IPS-18a (cell line): ENCODE results near the gene GTF2IRD2.
A peak's percentile ranks its signal among the peaks of the same experiment; 100 is the strongest.
"Not testable (repeated sequence)": the region's sequence is repeated elsewhere in the genome, so short reads cannot be mapped to it uniquely, and the experiment has no call there.

Experiments used
- H3K27ac ChIP-seq: one replicate; pipeline ENCODE4 v1.5.1; 2013; ENCODE audit warnings: low read length
- H3K27me3 ChIP-seq: one replicate; pipeline ENCODE4 v1.6.1; 2013; ENCODE audit warnings: mild to moderate bottlenecking, low read length; ENCODE audit not compliant: control insufficient read depth, insufficient read depth
- H3K36me3 ChIP-seq: one replicate; pipeline ENCODE4 v1.6.1; 2013; ENCODE audit warnings: low read depth, low read length; ENCODE audit not compliant: control insufficient read depth
- H3K4me1 ChIP-seq: one replicate; pipeline ENCODE4 v1.6.1; 2013; ENCODE audit warnings: low read depth, low read length; ENCODE audit not compliant: control insufficient read depth
- H3K4me3 ChIP-seq: one replicate; pipeline ENCODE4 v1.5.1; 2013; ENCODE audit warnings: low read length
- H3K9ac ChIP-seq: one replicate; pipeline ENCODE4 v1.6.1; 2013; ENCODE audit warnings: mild to moderate bottlenecking, low read length, moderate library complexity
- H3K9me3 ChIP-seq: one replicate; pipeline ENCODE4 v1.6.1; 2013; ENCODE audit warnings: low read depth, low read length; ENCODE audit not compliant: control insufficient read depth

GTF2IRD2 gene

GRCh38 chr7:74850833-74851721 is at the start of gene GTF2IRD2:
TSS of gene GTF2IRD2 (minus strand) at chr7:74851605. CDS start at chr7:74836378, 15,227 bp downstream.
- not testable (repeated sequence) for H3K36me3 ChIP-seq, H3K4me3 ChIP-seq, H3K27ac ChIP-seq, H3K9me3 ChIP-seq, H3K9ac ChIP-seq, H3K4me1 ChIP-seq, H3K27me3 ChIP-seq

- not testable (repeated sequence) for H3K27me3 ChIP-seq, H3K9ac ChIP-seq, H3K27ac ChIP-seq, H3K9me3 ChIP-seq, H3K36me3 ChIP-seq, H3K4me1 ChIP-seq
- peak overlapping the region; percentile 53 for H3K4me3 ChIP-seq
Observed at GRCh38 chr7:74890158-74891123, 39.0 kb upstream of the GTF2IRD2 start.

GRCh38 chr7:74889518-74890129 is 38.2 kb upstream of the GTF2IRD2 start:
- H3K9me3 ChIP-seq, H3K27ac ChIP-seq, H3K27me3 ChIP-seq, H3K9ac ChIP-seq, H3K36me3 ChIP-seq, H3K4me3 ChIP-seq, H3K4me1 ChIP-seq: not testable (repeated sequence)

GRCh38 chr7:74885295-74885694 is 33.9 kb upstream of the GTF2IRD2 start:
- not testable (repeated sequence) for H3K36me3 ChIP-seq, H3K4me1 ChIP-seq, H3K9me3 ChIP-seq, H3K27me3 ChIP-seq, H3K9ac ChIP-seq, H3K27ac ChIP-seq, H3K4me3 ChIP-seq

- not testable (repeated sequence) for H3K9ac ChIP-seq, H3K9me3 ChIP-seq, H3K27me3 ChIP-seq, H3K4me1 ChIP-seq, H3K4me3 ChIP-seq, H3K36me3 ChIP-seq, H3K27ac ChIP-seq
Observed at GRCh38 chr7:74882110-74882509, 30.7 kb upstream of the GTF2IRD2 start.

- not testable (repeated sequence) for H3K4me3 ChIP-seq, H3K27me3 ChIP-seq, H3K9ac ChIP-seq, H3K4me1 ChIP-seq, H3K9me3 ChIP-seq, H3K27ac ChIP-seq, H3K36me3 ChIP-seq
Observed at GRCh38 chr7:74874748-74875512, 23.5 kb upstream of the GTF2IRD2 start.

- not testable (repeated sequence) for H3K9me3 ChIP-seq, H3K36me3 ChIP-seq, H3K4me1 ChIP-seq, H3K4me3 ChIP-seq, H3K27me3 ChIP-seq, H3K9ac ChIP-seq, H3K27ac ChIP-seq
Observed at GRCh38 chr7:74874104-74874747, 22.8 kb upstream of the GTF2IRD2 start.

- H3K4me3 ChIP-seq, H3K9ac ChIP-seq, H3K4me1 ChIP-seq, H3K9me3 ChIP-seq, H3K36me3 ChIP-seq, H3K27ac ChIP-seq, H3K27me3 ChIP-seq: not testable (repeated sequence)
Observed at GRCh38 chr7:74872542-74872941, 21.1 kb upstream of the GTF2IRD2 start.

GRCh38 chr7:74865777-74866176 is 14.4 kb upstream of the GTF2IRD2 start:
- not testable (repeated sequence) for H3K9ac ChIP-seq, H3K9me3 ChIP-seq, H3K4me3 ChIP-seq, H3K27me3 ChIP-seq, H3K4me1 ChIP-seq, H3K27ac ChIP-seq, H3K36me3 ChIP-seq

- H3K27me3 ChIP-seq, H3K9me3 ChIP-seq, H3K36me3 ChIP-seq, H3K4me3 ChIP-seq, H3K27ac ChIP-seq, H3K9ac ChIP-seq, H3K4me1 ChIP-seq: not testable (repeated sequence)
Observed at GRCh38 chr7:74849853-74850252, 1.6 kb downstream of the GTF2IRD2 start.

GRCh38 chr7:74830411-74830810 is 21.0 kb downstream of the GTF2IRD2 start:
- not testable (repeated sequence) for H3K9ac ChIP-seq, H3K4me3 ChIP-seq, H3K9me3 ChIP-seq, H3K4me1 ChIP-seq, H3K27me3 ChIP-seq, H3K36me3 ChIP-seq, H3K27ac ChIP-seq
